SU-DHL-6 (cell line): Measurements from ENCODE around the gene ANKRD44.

Source experiments
- H2AFZ ChIP-seq: fragments of 200-600 bp; sonication (generic); 2 replicates; pipeline ENCODE4 v1.6.1; 2014; ENCODE audit warnings: low read depth, mild to moderate bottlenecking, moderate library complexity, mixed read lengths, antibody characterized with exemption, low read length; ENCODE audit not compliant: severe bottlenecking
- H3F3A ChIP-seq: fragments of 200-600 bp; shearing (Covaris generic); 2 replicates; pipeline ENCODE4 v1.6.0; 2016; ENCODE audit warnings: antibody characterized with exemption, mild to moderate bottlenecking; ENCODE audit not compliant: insufficient read depth
- H3K27ac ChIP-seq: fragments of 200-600 bp; sonication (generic); 2 replicates; pipeline ENCODE4 v1.5.1; 2016; ENCODE audit warnings: low read depth, mild to moderate bottlenecking, low read length, moderate library complexity, mixed read lengths
- H3K27me3 ChIP-seq: fragments of 200-600 bp; sonication (generic), shearing (Covaris generic); 2 replicates; pipeline ENCODE4 v1.6.0; 2014; ENCODE audit warnings: mild to moderate bottlenecking, low read length
- H3K36me3 ChIP-seq: fragments of 200-600 bp; sonication (generic); 2 replicates; pipeline ENCODE4 v1.6.1; 2014; ENCODE audit warnings: mild to moderate bottlenecking, low read length, mixed read lengths
- H3K4me2 ChIP-seq: fragments of 300-600, 200-600 bp; shearing (Covaris generic), sonication (generic); 2 replicates; pipeline ENCODE4 v1.6.0; 2014; ENCODE audit warnings: low read length, low read depth, mild to moderate bottlenecking; ENCODE audit not compliant: poor library complexity, severe bottlenecking
- H3K4me3 ChIP-seq: fragments of 200-600 bp; sonication (generic); 2 replicates; pipeline ENCODE4 v1.5.1; 2014; ENCODE audit warnings: antibody characterized with exemption, low read length, mild to moderate bottlenecking, mixed read lengths; ENCODE audit not compliant: insufficient read depth, poor library complexity, severe bottlenecking
- H3K79me2 ChIP-seq: fragments of 200-600 bp; sonication (generic); 2 replicates; pipeline ENCODE4 v1.6.1; 2014; ENCODE audit warnings: mild to moderate bottlenecking, low read length, moderate library complexity; ENCODE audit not compliant: insufficient read depth
- H3K9ac ChIP-seq: fragments of 200-600 bp; sonication (generic); 2 replicates; pipeline ENCODE4 v1.7.0; 2014; ENCODE audit warnings: mild to moderate bottlenecking, low read length
- H3K9me2 ChIP-seq: fragments of 200-600 bp; sonication (generic); replicated peaks from 2 replicates; pipeline ENCODE4 v1.6.1; 2014; ENCODE audit warnings: low read length; ENCODE audit not compliant: insufficient read depth
- H3K9me3 ChIP-seq: fragments of 200-600 bp; sonication (generic); 2 replicates; pipeline ENCODE4 v1.6.1; 2014; ENCODE audit warnings: low read length, mixed read lengths; ENCODE audit not compliant: insufficient read depth
- H4K20me1 ChIP-seq: fragments of 200-600 bp; sonication (generic); 2 replicates; pipeline ENCODE4 v1.6.1; 2014; ENCODE audit warnings: low read depth, mild to moderate bottlenecking, antibody characterized with exemption, low read length, moderate library complexity, mixed read lengths
- CTCF ChIP-seq: fragments of 200-600 bp; sonication (generic); IDR thresholded peaks from one replicate; pipeline ENCODE4 v1.5.1; 2017; ENCODE audit warnings: antibody characterized with exemption, mild to moderate bottlenecking, low read length, moderate library complexity; ENCODE audit not compliant: insufficient read depth, poor library complexity, severe bottlenecking
- EZH2phosphoT487 ChIP-seq: fragments of 200-600 bp; sonication (generic), shearing (Covaris generic); conservative IDR thresholded peaks from 2 replicates; pipeline ENCODE4 v1.6.1; 2018; ENCODE audit warnings: mild to moderate bottlenecking, antibody characterized with exemption, low read length, moderate library complexity, mixed read lengths

ANKRD44 gene

DNA sequence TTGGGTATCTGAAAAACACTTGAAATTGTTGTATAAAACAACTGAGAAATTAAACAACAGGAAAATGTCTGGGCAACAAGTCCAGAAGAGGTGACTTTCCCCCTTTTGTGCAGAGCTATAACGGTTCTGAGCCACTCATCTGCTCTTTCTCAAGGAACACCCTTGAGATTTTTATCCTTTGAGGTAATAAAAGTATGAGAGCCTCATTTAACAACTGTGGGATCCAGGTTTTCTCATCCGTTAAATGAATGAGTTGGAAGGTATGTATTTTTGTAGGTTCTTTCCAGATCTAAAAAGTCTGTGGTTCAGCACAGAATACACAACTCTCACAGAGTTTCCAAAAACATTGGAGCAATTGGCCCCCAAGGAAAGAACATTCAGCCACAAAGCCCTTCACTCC is 93.0 kb downstream of the ANKRD44 start:
- Histone ChIP-seq H3K9me3 (no peaks in the 10 kb centered on the region), H3K9ac (no peak overlapping the region), H3K4me2 (peak overlapping the region; percentile 42), H3K79me2 (peaks cover 40% of the 10 kb centered on the region; the same call in 1 of the 2 replicates), H3F3A (peaks cover 10% of the 10 kb centered on the region; the same call in 1 of the 2 replicates), H3K27me3 (no peaks in the 10 kb centered on the region), H3K4me3 (no peak overlapping the region), H2AFZ (no peak overlapping the region), H3K9me2 (no peaks in the 10 kb centered on the region), H3K27ac (peak overlapping the region; percentile 5; the same call in 1 of the 2 replicates), H4K20me1 (no peaks in the 10 kb centered on the region), H3K36me3 (no peaks in the 10 kb centered on the region)
- no peak for TF ChIP-seq EZH2phosphoT487
- TF ChIP-seq CTCF = no peak

DNA sequence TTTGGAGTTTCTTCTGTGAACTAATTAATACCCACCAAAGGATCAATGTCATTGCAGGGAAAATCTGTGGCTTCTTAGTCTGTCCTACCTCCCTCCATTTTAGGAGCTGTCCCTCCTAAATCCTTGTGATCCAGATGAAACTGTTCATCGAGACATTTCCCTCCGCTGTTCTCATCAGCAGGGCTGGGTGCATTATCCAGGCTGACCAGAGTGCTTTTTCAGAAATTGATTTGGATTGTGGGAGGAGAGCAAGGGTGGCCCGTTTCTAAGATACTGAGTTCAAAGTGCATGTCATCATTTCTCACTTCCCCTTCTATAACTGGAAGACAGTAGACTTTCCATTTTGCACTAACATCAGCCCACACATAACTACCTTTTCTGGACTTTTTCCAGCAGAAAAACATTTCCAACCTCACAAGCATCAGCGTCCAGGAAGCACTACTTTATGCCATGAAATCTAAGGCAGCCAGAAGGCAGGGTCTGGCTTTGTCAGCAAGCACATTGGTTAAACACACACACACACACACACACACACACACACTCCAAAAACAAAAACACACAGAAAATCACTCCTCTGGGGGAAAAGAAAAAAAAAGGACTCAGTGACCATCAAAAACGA is 94.1 kb downstream of the ANKRD44 start:
- TF ChIP-seq CTCF = no peak
- no peak for TF ChIP-seq EZH2phosphoT487
- Histone ChIP-seq H3K36me3 (no peaks in the 10 kb centered on the region), H4K20me1 (no peaks in the 10 kb centered on the region), H3K27ac (peak overlapping the region; percentile 50), H3K4me2 (peak overlapping the region; percentile 42), H3K9me3 (no peaks in the 10 kb centered on the region), H3K4me3 (no peak overlapping the region), H3K27me3 (no peaks in the 10 kb centered on the region), H2AFZ (no peak overlapping the region), H3K9me2 (no peaks in the 10 kb centered on the region), H3F3A (peaks cover 10% of the 10 kb centered on the region; the same call in 1 of the 2 replicates), H3K9ac (peak overlapping the region; percentile 8; the same call in 1 of the 2 replicates), H3K79me2 (peaks cover 50% of the 10 kb centered on the region)

GRCh38 chr2:197215748-197216360 is 94.7 kb downstream of the ANKRD44 start:
- peaks cover 10% of the 10 kb centered on the region; the same call in 1 of the 2 replicates for H3F3A ChIP-seq
- no peak overlapping the region for H2AFZ ChIP-seq
- H3K4me2 ChIP-seq = peak overlapping the region; percentile 42
- H3K9me3 ChIP-seq = no peaks in the 10 kb centered on the region
- H4K20me1 ChIP-seq = no peaks in the 10 kb centered on the region
- H3K27me3 ChIP-seq = no peaks in the 10 kb centered on the region
- H3K9ac ChIP-seq = no peak overlapping the region; the same call in 1 of the 2 replicates
- H3K4me3 ChIP-seq = no peak overlapping the region
- no peaks in the 10 kb centered on the region for H3K9me2 ChIP-seq
- no peak for TF ChIP-seq CTCF
- TF ChIP-seq EZH2phosphoT487 = no peak
- H3K27ac ChIP-seq = peak overlapping the region; percentile 50
- no peaks in the 10 kb centered on the region for H3K36me3 ChIP-seq
- peaks cover 55% of the 10 kb centered on the region for H3K79me2 ChIP-seq
